GM19397 (cell line): ENCODE data around the gene TAGLN.

Experiments
- ATAC-seq: cut with Tn5 transposase; IDR thresholded peaks from one replicate; pipeline ENCODE4 v1.9.1; 2021; ENCODE audit warnings: mild to moderate bottlenecking, moderate library complexity; ENCODE audit not compliant: unreplicated experiment

Gene TAGLN

DNA sequence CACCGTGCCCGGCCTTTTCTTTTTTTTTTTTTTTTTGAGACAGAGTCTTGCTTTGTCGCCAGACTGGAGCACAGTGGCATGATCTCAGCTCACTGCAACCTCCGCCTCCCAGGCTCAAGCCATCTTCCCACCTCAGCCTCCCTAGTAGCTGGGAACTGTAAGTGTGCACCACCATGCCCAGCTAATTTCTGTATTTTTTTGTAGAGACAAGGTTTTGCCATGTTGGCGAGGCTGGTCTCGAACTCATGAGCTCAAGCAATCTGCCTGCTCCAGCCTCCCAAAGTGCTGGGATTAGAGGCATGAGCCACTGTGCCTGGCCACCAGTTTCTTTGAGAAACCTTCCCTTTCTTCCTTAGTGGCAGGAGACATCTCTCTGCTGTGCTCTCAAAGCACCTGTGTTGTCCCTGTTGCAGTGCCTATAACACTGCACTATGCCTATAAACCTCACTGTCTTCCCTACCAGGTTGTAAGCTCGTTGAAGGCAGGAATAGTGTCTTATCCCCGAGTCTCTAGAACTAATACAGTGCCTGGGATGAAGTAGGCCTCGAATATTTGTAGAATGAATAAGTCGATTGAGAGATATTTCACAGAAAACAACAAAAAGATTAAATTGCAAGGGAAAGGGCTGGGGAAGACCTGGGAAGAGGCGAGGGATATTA, 13.7 kb downstream of the TAGLN start:
- no peak for ATAC-seq

DNA sequence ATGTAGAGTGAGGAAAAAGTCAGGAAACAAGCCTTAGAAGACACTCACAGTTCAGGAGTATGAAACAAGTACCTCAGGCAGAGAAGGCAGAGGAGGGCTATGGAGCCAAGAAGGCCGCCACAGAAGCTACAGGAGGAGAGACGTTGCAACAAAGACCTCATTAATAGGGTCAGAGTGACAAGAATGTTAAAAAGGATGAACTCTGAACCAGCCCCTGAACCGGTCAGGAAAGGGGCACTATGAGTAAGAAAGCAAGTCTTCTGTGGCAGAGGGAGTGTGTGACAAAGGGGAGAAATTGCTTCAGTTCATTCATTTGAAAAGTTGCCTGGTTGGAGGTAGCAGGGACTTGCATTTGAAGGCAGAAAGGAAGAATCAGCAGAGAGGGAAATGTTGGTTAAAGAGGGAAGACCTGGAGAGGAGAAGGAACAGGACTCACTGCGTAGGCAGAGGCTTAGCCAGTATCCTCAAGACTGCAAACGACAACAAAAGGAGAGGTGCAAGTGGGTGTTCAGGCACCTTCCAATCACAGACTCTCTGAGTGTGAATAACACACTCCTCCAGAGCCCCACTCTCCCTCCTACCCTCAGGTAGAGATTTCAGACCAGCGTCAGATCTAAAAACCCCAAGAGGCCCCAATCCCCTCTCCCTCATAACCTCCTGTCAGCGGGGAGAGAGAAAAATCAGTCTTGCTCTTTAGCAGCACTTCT, 15.4 kb downstream of the TAGLN start:
- no peak for ATAC-seq

DNA sequence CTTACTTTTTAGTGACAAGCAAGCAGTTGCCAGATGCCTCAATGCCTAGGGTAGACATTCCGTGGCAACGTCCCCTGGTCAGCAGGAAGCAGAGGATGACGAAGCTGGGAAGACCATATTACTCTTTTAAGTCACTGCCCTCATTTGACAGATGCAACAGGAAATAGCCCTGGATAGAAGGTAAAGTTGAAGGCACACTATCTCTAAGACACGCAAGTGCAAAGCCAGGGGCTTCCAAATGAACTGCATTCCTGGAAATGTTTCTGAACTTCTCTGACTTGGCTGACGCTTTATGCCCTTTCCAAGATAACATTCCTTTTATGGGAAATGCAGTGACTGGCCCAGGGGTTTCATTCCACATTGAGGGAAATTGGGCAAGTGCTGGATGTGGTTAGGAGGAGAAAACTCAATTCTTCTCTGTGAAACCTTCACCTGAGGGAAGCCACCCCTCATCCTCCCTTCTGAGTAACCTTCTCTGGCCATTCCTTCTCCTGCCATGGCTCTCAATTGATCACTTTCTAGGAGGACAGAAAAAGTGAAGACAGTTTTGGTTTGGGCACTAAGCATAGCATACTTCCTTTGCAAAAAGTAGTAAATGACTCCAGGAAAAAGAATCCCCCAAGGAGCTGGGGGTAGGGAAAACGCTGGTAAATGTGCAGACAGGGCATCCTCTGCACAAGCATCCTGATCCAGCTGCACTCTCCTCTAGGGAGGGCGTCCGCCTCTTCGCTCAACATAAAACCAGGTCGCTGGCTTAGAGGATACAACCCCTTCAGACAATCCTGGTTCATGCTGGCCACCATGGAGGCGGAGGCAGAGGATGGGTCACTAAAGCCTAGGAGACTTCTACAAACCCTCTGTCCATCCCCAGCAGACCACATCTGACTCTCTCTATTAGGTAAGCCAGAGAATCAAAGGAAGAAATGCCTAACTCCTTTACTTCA, 18.2 kb downstream of the TAGLN start:
- ATAC-seq, result no peak

DNA sequence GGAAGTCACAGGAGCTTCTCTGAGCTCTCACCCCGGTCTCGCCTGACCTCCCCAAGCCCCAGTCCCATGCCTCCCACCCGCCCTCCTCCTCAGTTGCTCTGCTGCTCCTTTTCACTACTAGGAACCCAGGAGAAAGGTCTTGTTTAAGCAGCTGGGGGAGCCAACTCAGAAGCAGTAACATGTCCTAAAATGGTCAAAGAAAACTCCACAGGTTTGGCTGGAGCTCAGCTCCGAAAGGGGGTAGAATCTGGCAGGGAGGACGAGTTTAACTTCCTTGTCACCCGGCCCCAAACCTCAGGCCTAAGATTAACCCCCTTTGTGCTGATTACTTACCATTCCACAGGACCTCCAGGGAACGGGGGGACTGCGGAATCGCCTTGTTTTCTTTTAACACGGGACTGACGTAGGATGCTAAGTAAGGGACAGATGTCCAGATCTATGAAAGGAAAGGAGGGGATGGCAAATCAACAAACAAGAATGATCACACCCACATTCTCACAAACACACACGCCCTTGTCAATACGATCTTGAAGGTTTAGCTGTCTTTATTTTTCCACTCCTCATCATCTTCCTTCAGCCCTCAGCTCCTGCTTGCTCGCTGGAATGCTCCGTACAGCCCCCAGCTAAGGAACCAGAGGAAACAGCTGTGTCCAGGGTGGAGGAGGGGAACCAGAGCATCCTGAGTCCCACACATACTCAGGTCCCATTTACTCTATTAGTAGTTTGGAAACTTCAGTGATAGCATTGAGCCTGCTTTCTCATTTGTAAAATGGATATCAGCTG, 19.2 kb downstream of the TAGLN start:
- ATAC-seq, result no peak

DNA sequence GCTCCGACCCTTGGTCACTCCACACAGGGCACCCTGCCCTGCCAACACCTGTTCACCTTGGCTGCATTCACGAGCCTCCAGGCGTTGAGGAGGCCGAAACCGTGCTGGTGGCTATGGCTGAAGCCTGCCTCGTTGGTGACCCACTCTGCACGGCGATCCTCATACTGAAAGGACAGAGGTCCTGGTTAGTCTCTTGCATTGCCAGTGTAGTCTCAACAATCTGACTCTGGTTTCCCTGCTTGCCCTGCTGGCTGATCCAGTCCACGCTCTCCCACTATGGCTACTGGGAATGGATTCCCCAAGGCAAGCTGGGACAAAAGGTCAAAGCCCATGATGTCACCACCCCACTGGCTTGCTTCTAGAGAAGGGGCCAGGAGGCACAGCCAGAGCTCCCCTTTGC, 19.8 kb downstream of the TAGLN start:
- ATAC-seq, result no peak

DNA sequence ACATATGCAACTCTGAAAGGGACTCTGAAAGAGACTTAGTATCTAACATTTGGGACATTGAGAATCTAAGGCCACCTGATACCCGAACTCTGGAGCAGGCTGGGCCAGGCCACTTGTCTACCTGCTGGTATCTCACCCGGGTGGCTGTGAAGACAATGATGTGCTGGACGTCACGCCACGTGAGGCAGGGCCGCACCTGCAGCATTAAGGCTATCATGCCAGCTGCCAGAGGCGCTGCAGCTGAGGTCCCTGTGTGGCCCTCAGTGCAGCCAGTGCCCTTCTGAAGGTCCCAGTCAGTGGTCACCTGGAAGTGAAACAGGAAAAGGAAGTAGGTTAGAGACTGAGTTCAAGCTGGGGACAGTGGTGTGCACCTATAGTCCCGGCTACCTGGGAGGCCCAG, 20.3 kb downstream of the TAGLN start:
- no peak for ATAC-seq

DNA sequence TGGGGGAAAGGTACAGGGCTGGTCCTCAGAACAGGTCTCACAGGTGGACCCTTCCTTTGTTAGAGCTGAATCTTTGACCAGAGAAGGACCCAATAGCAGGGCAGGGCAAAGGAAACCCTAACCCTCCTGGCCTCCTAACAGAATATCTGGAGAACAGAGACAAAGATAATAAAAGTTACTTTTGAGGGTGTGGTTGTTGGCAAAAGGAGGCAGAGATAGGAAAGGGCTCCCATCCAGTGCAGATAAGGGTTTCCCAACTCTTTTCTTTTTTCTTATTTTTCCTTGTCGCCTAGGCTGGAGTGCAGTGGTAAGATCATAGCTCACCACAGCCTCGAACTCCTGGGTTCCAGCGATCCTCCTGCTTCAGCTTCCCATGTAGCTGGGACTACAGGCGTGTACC, 20.8 kb downstream of the TAGLN start:
- no peak for ATAC-seq

DNA sequence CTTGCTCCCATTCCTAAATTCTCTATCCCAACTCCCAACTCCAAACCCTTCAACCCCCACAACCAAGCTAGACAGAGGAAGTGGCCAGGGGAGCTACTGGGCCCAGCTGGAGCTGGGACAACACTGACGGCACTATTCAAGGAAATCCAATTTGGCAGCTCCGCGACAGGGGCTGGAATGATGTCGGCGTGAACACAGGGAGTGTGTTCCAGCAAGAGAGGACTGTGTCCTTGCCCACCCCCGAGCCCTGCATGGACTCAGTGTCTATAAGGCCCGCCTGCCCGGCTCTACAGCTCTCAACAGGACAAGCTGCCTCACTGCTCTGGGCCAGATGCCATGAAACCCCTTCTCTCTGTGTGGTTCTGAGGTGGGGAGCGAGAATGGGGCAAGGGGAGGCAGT, 21.4 kb downstream of the TAGLN start:
- ATAC-seq, result no peak

DNA sequence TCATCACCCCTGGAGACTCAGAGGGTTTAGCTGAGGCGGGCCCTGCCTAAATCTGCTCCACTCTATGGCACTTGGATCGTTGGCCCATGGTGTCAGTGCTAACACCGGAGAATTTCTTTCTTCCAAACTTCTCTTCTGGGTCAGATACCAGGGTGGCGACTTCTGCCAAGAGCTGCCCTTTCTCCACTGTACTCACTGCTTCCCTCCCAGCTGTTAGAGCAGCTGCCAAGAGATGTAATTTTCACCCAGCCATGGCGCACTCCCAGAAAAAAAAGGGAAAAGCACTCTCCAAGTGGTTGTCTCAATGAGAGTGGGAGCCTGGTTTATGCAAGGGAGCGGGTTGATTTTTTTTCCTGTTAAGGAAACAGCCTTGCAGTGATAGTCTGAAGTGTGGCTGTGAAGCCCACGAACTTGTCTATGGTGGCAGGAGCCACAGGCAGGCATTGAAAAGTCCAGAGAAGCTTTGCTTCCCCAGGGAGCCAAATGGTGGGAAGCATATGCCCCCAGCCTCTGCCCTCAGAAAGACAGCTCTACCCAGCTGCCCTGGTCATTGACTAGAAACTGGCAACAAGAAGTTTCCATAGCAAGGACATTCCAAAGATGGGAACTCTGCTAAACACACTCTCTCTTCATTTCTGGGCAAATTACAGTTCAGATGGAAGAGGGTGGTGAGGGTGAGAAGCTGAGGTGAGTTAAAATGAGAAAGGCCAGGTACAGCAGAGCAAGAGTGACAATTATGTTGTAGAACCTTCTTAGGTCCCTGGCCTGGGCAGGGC, 22.0 kb downstream of the TAGLN start:
- no peak for ATAC-seq

DNA sequence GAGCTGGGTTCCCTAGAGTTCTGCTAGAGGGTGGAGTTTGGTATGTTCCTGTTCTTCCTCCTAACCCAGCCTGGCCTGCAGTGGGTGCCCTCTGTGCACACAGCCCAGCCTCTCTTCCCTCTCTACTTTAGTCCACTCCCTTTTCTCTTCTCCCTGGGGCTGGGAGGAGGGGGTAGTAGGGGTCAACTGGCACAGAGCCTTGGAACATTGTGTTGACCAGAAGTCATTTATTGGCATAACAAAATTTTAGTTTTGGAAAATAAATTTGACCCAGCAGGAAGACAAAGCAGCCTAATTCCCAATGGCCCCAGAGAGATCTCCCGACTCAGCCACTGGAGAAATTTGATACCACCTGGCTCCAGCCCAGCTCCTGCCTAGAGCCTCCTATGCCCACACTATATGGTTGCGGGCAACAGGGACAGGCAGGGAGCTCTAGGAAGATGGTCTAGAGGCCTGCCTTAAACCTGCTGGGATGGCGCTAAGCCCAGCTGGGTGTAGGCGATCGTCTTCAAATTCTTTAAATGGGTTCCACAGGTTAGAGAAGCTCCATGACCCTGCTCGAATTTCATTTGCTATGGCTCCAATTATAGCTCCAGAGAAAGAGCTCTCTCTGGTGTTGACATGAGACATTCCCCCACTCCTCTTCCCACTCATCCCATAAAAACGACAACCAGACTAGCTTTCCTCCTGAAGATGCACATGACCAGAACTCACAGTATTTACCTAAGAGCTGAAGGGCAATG, 22.8 kb downstream of the TAGLN start:
- ATAC-seq, result no peak

DNA sequence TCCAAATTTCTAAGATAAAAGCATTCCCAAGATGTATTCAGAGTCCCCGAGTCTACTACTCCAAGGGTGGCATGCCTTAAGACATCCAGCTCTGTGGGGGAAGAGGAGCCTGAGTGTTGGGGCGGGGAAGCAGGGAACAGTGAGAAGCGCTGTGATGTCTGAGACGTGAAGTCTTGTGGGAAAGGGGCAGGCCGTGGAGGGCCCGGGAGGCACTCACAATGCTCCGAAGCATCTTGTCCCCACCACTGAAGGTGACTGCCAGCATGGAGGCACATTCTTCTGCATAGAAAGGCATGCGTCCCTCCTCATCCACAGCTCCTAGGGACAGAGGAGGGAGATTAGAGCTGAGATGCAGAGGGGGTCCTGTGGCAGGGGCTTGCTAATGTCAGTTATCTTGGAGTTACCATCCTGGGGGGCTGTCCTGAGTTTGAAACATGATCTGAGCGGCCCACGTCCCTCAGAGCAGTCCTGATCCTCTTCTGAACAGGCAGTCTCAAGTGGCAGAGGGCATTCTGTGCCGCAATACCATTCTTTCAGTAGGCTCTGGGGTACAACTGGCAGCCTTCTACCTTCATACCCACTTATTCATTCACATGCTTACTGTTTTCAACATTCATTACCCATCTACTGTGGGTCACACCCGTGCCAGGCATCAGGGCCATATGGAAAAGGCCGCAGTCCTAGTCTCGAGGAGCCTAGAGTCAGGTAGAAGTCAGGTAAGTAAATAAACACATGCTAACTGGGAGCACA, 24.0 kb downstream of the TAGLN start:
- no peak for ATAC-seq

DNA sequence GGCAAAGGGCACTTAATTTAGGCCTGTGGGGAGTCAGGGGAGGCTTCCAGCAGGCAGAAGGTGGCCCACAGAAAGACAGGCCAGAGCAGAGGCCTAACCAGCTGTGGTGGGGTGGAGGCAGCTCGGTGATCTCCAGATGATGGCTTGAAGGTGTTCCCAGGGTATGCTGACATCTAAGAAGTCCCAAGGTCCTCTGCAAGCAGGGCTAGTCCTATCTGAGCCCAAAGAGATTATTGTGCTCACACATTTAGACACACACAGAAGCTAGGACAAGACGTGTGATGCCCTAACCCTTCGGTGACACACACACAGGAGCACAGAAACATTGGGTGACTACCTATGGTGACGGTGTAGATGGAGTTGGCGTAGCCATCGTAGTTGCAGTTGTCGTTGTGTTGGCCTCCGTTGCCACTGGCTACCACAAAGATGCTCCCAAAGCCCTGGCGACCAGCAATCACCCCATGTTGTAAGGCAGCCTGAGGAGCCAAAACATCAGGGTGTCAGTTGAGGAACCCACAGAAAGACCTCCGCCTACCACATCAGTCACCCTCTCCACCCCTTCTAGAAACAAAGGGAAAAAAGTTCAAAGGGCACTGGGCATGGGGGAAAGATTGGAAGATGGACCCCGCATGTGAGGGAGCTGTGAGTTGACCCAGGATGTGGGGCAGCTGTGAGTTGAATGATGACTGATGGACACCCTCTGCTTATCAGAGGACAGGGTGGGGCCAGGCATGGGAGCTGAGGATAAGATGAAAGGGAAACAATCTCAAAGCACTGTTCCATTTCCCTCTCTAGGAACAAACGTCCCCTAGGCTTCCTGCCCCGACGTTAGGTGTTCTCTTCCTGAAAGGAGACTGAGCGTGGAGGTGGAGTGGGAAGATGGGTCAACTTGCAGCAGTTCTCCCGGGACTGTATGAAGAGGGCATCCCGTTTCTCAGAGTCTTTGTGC, 24.8 kb downstream of the TAGLN start:
- ATAC-seq, result no peak

DNA sequence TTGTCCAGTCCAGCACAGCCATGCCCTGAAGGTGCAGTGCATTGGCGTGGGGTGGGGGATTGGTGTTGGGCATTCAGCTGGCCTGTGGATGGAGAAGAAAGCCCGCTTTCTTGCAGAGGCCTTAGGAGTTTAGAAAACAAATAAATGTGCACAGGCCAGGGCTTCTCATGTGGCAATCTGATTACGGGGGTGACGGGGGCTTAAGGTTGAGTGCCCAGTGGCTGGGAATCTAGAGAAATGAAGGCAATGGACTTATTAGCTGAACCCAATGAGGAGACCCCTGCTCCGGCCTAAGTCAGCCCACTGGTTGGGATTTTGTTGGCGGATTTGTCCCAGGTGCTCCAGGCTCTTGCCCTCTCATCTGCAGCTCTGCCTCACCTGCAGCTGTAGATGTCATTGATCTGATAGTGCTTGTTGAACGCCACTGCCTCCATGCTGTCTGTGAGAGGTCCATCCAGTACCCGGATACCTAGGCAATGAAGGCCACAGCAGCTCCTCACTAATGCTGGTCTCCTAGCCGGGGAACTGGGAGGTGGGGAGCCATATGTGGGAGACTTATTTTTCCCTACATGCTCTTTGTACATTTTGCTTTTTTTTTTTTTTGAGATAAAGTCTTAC, 26.5 kb downstream of the TAGLN start:
- ATAC-seq, result no peak

DNA sequence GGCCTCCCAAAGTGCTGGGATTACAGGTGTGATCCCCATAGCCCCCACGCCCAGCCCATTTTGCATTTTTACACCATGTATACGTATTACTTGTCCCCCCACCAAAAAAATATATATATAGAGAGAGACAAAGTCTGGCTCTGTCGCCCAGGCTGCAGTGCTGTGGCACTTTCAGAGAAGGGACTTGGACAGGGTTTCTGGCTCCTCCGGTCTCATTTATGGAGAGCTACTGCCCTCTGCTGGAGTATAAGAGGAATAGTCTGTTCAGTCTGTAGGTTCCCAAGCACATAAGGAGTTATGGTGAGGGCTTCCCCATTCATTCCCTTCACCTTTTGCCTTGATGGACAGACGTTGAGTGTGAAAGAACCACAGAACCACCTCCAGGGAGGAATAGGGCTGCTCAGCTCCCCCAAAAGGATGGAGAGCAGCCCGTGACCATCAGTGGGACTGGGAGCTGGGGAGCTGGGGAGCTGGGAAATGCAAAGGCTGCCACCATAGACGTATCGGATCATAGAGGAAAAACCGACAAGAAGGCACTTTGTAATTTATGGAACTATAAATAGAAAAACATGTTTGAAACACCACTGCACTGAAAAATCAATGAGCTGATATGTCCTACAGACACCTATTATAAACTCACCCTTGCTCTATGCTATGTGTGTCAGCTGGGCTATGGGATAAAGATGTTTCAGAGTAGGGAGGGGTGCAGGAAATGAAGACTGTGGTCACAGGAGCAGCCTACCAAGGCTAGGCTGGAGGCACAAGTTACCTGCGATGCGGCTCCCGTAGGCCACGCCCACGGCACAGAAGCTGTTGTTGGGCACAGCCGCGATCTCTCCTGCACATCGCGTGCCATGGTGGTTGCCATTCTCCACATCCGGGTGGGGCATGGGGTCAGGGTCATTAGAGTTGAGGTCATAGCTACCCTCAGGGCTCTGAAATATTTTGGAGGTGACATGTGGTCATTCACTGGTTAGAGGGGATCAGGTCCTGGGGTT, 27.5 kb downstream of the TAGLN start:
- ATAC-seq, result no peak

DNA sequence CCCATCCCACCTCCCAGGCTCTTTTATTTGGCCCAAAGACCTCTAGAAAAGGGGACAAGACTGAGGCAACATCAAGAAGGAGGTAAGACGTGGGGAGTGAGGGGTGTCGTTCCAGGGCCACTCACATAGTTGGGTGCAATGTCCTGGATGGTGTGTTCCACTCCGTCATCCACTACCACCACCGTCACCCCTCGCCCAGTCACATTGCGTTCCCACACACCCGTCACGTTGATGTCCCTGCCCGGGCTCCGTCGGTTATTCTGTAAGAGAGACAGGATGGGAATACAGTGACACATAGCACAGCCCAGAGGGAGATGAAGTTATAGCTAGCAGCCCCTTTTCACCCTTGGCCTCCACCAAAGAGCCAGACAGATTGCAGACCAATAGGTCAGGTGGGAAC, 28.9 kb downstream of the TAGLN start:
- ATAC-seq, result no peak

DNA sequence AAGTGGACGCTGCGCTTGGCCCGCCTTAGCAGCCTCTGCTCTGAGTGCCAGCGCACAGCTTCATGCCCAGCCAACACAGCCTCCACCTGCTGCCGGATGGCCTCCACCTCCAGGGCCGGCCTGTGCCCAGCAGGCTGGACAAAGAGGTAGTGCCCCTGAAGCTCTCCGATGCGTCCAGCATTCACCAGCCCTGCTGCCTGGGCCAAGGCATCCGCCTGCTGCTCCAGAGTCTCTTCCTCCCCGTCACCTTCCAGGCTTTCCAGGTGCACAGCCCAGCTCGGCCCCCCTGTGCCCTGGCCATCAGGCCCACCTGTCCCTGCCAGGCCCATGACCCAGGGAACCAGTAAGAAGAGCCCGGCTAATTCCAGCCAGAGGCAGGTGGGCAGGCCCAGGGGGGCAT, 30.2 kb downstream of the TAGLN start:
- ATAC-seq, result no peak
